ENCODE data around the gene CRYZL1. TPM values are rescaled to one million over a fixed set of nuclear protein-coding genes. Genes with fewer than 3 reads are reported as not detected.

The CRYZL1 gene
- total and polyA plus RNA-seq, 7 experiments from 2014 or later, result 33.0 to 75.5 (median 40.4) TPM

DNA sequence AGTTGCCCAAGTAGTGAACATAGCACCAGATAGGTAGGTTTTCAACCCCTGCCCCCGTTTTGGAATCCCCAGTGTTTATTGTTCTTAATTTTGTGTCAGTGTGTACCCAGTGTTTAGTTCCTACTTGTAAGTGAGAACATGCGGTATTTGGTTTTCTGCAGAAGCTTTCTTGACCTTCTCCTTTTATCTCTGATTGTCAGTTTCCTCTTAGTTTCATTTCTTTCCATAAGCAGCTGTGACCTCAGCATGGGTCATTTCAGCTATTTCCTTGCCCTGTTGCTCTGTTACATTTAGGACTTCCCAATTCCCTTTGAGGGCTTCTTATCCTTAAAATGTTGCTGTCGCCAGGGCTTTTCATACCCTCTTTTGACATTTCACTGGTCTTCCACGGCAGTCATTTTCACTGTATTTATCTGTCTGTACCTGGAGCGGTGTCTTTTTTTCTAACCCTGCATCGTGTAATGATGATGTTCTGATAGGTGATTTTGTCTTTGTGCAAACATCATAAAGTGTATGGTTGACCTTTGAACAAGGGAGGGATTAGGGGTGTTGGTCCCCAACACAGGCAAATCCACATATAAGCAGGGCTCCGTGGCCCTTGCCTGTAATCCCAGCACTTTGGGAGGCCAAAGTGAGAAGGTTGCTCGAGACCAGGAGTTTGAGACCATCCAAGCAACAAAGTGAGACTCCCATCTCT, 15.7 kb upstream of the CRYZL1 start:
- Histone ChIP-seq H3K27ac (ENCODE audit: low read depth, low read length) (no peak overlapping the region), H3K9me3 (ENCODE audit: control insufficient read depth in 2 of 3, low read length in 3 of 3) (no peaks in the 10 kb centered on the region), H3K4me1 (ENCODE audit: control insufficient read depth in 2 of 2, insufficient read depth in 2 of 2, low read length in 2 of 2) (no peaks in the 10 kb centered on the region), H3K4me3 (ENCODE audit: low read length) (no peak overlapping the region), H3K36me3 (ENCODE audit: control insufficient read depth in 2 of 3, insufficient read depth in 3 of 3, low read length in 3 of 3) (no peaks in the 10 kb centered on the region), H3K27me3 (ENCODE audit: control insufficient read depth in 2 of 2, insufficient read depth in 2 of 2, low read length in 2 of 2) (no peaks in the 10 kb centered on the region)
- ChIA-PET CTCF (no interaction called here), POLR2A (no interaction called here)
- ATAC-seq, result no peak
- H3K27ac Mint-ChIP-seq, result no peak overlapping the region
- H3K27me3 Mint-ChIP-seq, result peaks cover 0 to 11% (median 6%) of the 10 kb centered on the region in 5 donors
- intact Hi-C loops (cut with micrococcal nuclease), result no loop called here
- H3K36me3 Mint-ChIP-seq, result peaks cover 0 to 5% (median 0%) of the 10 kb centered on the region in 5 donors
- H3K9me3 Mint-ChIP-seq, result peaks cover 0 to 5% (median 2%) of the 10 kb centered on the region in 11 donors
- H3K4me3 Mint-ChIP-seq, result no peak overlapping the region
- peaks cover 0 to 4% (median 0%) of the 10 kb centered on the region in 7 donors for H3K4me1 Mint-ChIP-seq
- DNase-seq, result no peak

DNA sequence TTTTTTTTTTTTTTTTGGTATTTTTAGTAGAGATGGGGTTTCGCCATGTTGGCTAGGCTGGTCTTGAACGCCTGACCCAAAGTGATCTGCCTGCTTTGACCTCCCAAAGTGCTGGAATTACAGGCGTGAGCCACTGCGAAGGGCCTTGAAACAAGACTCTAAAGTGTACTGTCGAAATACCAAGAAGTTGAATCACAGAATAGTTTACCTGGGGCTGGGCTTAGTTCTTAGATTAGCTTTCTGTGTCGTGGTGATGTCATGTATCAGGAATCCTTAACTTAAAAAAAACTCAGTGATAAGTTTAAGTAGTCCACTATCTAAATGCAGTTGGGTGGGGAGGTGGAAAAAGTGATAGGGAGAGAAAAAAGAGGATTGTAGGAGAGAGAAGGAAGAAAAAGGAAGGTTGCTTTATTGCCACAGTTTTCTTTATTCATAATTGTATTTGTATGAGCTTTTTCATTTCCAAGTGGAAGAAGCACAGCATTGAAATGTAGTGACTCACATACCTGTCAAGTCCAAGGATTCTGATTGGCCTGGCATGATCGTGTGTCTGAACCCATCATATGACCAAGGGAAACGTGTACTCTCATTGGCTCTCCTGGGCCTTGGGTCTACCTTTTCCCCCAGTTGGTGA, 14.2 kb upstream of the CRYZL1 start:
- no peak for DNase-seq
- Histone ChIP-seq H3K36me3 (ENCODE audit: control insufficient read depth in 2 of 3, insufficient read depth in 3 of 3, low read length in 3 of 3) (no peaks in the 10 kb centered on the region), H3K4me1 (ENCODE audit: control insufficient read depth in 2 of 2, insufficient read depth in 2 of 2, low read length in 2 of 2) (no peaks in the 10 kb centered on the region), H3K9me3 (ENCODE audit: control insufficient read depth in 2 of 3, low read length in 3 of 3) (no peaks in the 10 kb centered on the region), H3K27me3 (ENCODE audit: control insufficient read depth in 2 of 2, insufficient read depth in 2 of 2, low read length in 2 of 2) (no peaks in the 10 kb centered on the region), H3K4me3 (ENCODE audit: low read length) (no peak overlapping the region), H3K27ac (ENCODE audit: low read depth, low read length) (no peak overlapping the region)
- Mint-ChIP-seq H3K4me1 (peaks cover 0 to 4% (median 0%) of the 10 kb centered on the region in 7 donors), H3K27me3 (peaks cover 0 to 16% (median 9%) of the 10 kb centered on the region in 5 donors), H3K9me3 (no peaks in the 10 kb centered on the region), H3K27ac (no peak overlapping the region), H3K4me3 (no peak overlapping the region), H3K36me3 (no peaks in the 10 kb centered on the region)
- CTCF ChIA-PET, result no interaction called here
- no peak for ATAC-seq
- intact Hi-C loops (cut with micrococcal nuclease), result no loop called here
- POLR2A ChIA-PET, result interaction anchor here (0.5 kb wide), 1 partner anchor 48 kb away, joined by 5 read pairs; no protein-coding TSS in a partner anchor

DNA sequence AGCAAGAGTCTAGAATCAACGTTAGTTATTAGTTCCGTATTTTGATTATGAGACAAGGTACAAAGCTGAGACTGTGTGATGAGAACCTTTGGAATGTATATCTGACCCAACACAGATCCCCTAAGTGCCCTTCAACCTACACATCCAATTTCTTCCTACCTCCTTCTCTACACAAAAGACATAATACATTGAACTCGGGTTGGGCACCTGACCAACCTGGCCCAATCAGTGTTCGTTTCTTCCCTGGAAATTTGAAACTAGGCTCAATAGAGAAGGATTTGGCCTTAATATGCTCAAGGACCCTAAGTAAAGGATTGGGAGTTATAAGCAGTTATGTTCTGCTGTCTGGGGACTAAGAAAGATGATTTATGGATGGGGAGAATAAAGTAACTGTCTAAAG, 12.9 kb upstream of the CRYZL1 start:
- Mint-ChIP-seq H3K9me3 (no peaks in the 10 kb centered on the region), H3K27me3 (peaks cover 0 to 21% (median 9%) of the 10 kb centered on the region in 5 donors), H3K4me1 (peaks cover 0 to 4% (median 0%) of the 10 kb centered on the region in 7 donors), H3K27ac (no peak overlapping the region), H3K4me3 (no peak overlapping the region), H3K36me3 (no peaks in the 10 kb centered on the region)
- Histone ChIP-seq H3K9me3 (ENCODE audit: control insufficient read depth in 2 of 3, low read length in 3 of 3) (no peaks in the 10 kb centered on the region), H3K27me3 (ENCODE audit: control insufficient read depth in 2 of 2, insufficient read depth in 2 of 2, low read length in 2 of 2) (no peaks in the 10 kb centered on the region), H3K4me3 (ENCODE audit: low read length) (no peak overlapping the region), H3K36me3 (ENCODE audit: control insufficient read depth in 2 of 3, insufficient read depth in 3 of 3, low read length in 3 of 3) (no peaks in the 10 kb centered on the region), H3K4me1 (ENCODE audit: control insufficient read depth in 2 of 2, insufficient read depth in 2 of 2, low read length in 2 of 2) (no peaks in the 10 kb centered on the region), H3K27ac (ENCODE audit: low read depth, low read length) (no peak overlapping the region)
- ChIA-PET POLR2A (no interaction called here), CTCF (no interaction called here)
- DNase-seq (no peak), ATAC-seq (no peak)
- intact Hi-C loops (cut with micrococcal nuclease), result no loop called here

DNA sequence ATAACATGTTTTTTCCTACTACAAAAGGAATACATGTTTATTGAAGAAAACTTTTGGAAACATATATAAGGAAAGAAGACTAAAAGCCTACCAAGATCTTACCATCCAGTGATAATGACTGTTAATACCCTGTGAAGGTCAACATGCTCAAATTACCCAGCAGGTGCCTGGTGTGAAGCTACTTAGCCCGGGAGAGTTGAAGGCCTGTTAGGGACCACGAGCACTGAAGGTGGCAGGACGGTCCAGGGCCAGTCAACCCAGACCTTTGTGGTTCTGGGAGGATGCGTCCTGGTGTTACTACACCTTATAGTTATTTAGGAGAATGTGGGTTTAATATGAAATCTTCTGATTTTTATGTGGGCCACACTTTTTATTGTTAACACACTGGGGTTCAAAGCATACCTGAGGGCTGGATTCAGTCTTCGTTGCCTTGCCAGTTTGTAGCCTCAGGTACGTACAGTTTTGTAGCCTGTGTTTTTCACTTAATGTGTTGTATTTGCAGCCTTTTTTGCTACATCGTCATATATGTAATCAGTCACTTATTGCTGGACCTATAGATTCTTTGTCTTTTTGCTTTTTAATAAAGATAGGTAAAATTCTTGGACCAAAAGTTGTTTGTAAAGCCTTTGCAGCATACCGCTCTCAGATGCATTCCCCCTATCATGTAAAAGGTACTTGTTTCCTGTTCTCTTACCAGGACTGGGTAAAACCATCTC, 10.6 kb upstream of the CRYZL1 start:
- no peaks in the 10 kb centered on the region for H3K36me3 ChIP-seq (ENCODE audit: control insufficient read depth in 2 of 3, insufficient read depth in 3 of 3, low read length in 3 of 3)
- CTCF ChIA-PET, result interaction anchor here (0.6 kb wide), 1 partner anchor 43 kb away, joined by 3 read pairs; no protein-coding TSS in a partner anchor
- intact Hi-C loops (cut with micrococcal nuclease), result no loop called here
- H3K9me3 Mint-ChIP-seq, result no peaks in the 10 kb centered on the region
- ATAC-seq (no peak), DNase-seq (no peak)
- no peak overlapping the region for H3K4me3 ChIP-seq (ENCODE audit: low read length)
- H3K9me3 ChIP-seq (ENCODE audit: control insufficient read depth in 2 of 3, low read length in 3 of 3), result no peaks in the 10 kb centered on the region
- no peaks in the 10 kb centered on the region for H3K27me3 ChIP-seq (ENCODE audit: control insufficient read depth in 2 of 2, insufficient read depth in 2 of 2, low read length in 2 of 2)
- no peak overlapping the region for H3K4me3 Mint-ChIP-seq
- peaks cover 0 to 5% (median 0%) of the 10 kb centered on the region in 7 donors for H3K4me1 Mint-ChIP-seq
- no peaks in the 10 kb centered on the region for H3K36me3 Mint-ChIP-seq
- no peaks in the 10 kb centered on the region for H3K4me1 ChIP-seq (ENCODE audit: control insufficient read depth in 2 of 2, insufficient read depth in 2 of 2, low read length in 2 of 2)
- H3K27ac ChIP-seq (ENCODE audit: low read depth, low read length), result no peak overlapping the region
- peaks cover 0 to 32% (median 1%) of the 10 kb centered on the region in 5 donors for H3K27me3 Mint-ChIP-seq
- no peak overlapping the region for H3K27ac Mint-ChIP-seq
- POLR2A ChIA-PET, result no interaction called here

DNA sequence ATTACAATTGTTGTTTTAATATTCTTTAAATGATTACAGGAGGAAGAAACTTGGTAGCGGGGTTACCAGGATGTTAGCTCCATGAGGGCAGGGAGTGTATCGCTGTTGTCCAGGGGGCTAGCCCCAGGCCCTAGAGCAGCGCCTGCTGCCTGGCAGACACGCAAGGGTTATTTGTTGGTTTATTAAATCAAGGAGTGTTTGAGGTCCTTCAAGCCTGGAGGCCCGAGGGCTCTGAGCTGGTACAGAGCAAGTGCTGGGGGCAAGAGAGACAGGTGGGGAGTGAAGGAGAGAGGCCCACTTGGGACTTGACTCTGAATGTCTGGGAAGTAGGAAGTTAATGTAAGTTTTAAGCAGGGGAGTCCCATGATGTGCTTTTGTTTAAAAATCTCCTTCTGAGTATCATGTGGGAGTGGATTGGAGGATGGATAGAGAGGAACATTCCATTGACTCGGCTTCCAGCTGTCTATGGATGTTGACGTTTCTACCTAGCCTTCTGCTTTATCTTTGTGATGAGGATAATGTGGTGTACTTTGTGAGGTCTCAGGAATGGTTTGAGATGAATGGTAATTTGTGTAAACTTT, 9.5 kb upstream of the CRYZL1 start:
- no peak for DNase-seq
- ChIA-PET CTCF (no interaction called here), POLR2A (no interaction called here)
- H3K4me1 Mint-ChIP-seq, result peaks cover 0 to 5% (median 0%) of the 10 kb centered on the region in 7 donors
- no peaks in the 10 kb centered on the region for H3K4me1 ChIP-seq (ENCODE audit: control insufficient read depth in 2 of 2, insufficient read depth in 2 of 2, low read length in 2 of 2)
- peaks cover 0 to 35% (median 0%) of the 10 kb centered on the region in 5 donors for H3K27me3 Mint-ChIP-seq
- no peak for ATAC-seq
- no peaks in the 10 kb centered on the region for H3K9me3 ChIP-seq (ENCODE audit: control insufficient read depth in 2 of 3, low read length in 3 of 3)
- no peak overlapping the region for H3K27ac ChIP-seq (ENCODE audit: low read depth, low read length)
- H3K27ac Mint-ChIP-seq, result no peak overlapping the region
- H3K9me3 Mint-ChIP-seq, result no peaks in the 10 kb centered on the region
- no peaks in the 10 kb centered on the region for H3K36me3 ChIP-seq (ENCODE audit: control insufficient read depth in 2 of 3, insufficient read depth in 3 of 3, low read length in 3 of 3)
- no peak overlapping the region for H3K4me3 ChIP-seq (ENCODE audit: low read length)
- intact Hi-C loops (cut with micrococcal nuclease), result no loop called here
- H3K27me3 ChIP-seq (ENCODE audit: control insufficient read depth in 2 of 2, insufficient read depth in 2 of 2, low read length in 2 of 2), result no peaks in the 10 kb centered on the region
- no peaks in the 10 kb centered on the region for H3K36me3 Mint-ChIP-seq
- no peak overlapping the region for H3K4me3 Mint-ChIP-seq

DNA sequence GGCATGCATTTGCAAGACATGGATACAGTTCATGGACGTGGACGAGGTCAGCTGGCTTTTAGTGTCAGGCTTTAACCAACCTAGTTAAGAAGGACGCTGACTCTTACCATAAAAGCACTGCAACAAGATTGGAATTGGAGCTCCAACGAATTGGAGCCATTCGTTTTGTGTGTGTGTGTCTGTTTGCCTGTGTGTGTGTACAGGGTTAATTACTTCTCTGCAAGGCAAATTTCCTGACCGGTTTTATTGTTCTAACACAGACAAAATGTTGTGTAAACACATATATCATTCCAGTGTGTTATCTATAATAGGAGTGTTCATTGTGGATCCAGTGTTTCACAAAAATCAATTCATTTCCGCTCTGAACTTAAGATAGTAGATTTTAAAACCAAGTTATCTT, 8.7 kb upstream of the CRYZL1 start:
- Mint-ChIP-seq H3K27me3 (peaks cover 0 to 37% (median 0%) of the 10 kb centered on the region in 5 donors), H3K4me3 (no peak overlapping the region), H3K27ac (no peak overlapping the region), H3K36me3 (no peaks in the 10 kb centered on the region), H3K4me1 (peaks cover 0 to 4% (median 0%) of the 10 kb centered on the region in 7 donors), H3K9me3 (no peaks in the 10 kb centered on the region)
- intact Hi-C loops (cut with micrococcal nuclease), result no loop called here
- H3K4me1 ChIP-seq (ENCODE audit: control insufficient read depth in 2 of 2, insufficient read depth in 2 of 2, low read length in 2 of 2), result no peaks in the 10 kb centered on the region
- no peak for ATAC-seq
- no peaks in the 10 kb centered on the region for H3K27me3 ChIP-seq (ENCODE audit: control insufficient read depth in 2 of 2, insufficient read depth in 2 of 2, low read length in 2 of 2)
- CTCF ChIA-PET, result no interaction called here
- H3K36me3 ChIP-seq (ENCODE audit: control insufficient read depth in 2 of 3, insufficient read depth in 3 of 3, low read length in 3 of 3), result no peaks in the 10 kb centered on the region
- DNase-seq, result no peak
- no peaks in the 10 kb centered on the region for H3K9me3 ChIP-seq (ENCODE audit: control insufficient read depth in 2 of 3, low read length in 3 of 3)
- no peak overlapping the region for H3K4me3 ChIP-seq (ENCODE audit: low read length)
- POLR2A ChIA-PET, result no interaction called here
- no peak overlapping the region for H3K27ac ChIP-seq (ENCODE audit: low read depth, low read length)

All from naive thymus-derived CD4-positive, alpha-beta T cell (primary cell).